ENCODE data around the gene TAF1C. TPM values are rescaled to one million over a fixed set of nuclear protein-coding genes. Genes with fewer than 3 reads are reported as not detected.

The TAF1C gene
- total RNA-seq, 1 donor from 2014 or later, result 64.4 TPM

GRCh38 chr16:84178892-84179611 lies 7.8 kb downstream of the TAF1C start:
- H3K27me3 Mint-ChIP-seq (ENCODE audit: low read depth), result peaks cover 7% of the 10 kb centered on the region
- no peak overlapping the region for H3K27ac Mint-ChIP-seq
- no peaks in the 10 kb centered on the region for H3K9me3 Mint-ChIP-seq
- H3K36me3 Mint-ChIP-seq (ENCODE audit: low read depth), result peaks cover 25% of the 10 kb centered on the region
- DNase-seq (ENCODE audit: low spot score), result no peak
- peaks cover 12% of the 10 kb centered on the region for H3K4me1 Mint-ChIP-seq (ENCODE audit: low read depth)
- intact Hi-C loops (cut with micrococcal nuclease), result no loop called here
- no peak overlapping the region for H3K4me3 Mint-ChIP-seq (ENCODE audit: low read depth)

- Mint-ChIP-seq H3K36me3 (ENCODE audit: low read depth) (peaks cover 20% of the 10 kb centered on the region), H3K9me3 (no peaks in the 10 kb centered on the region), H3K27me3 (ENCODE audit: low read depth) (peaks cover 7% of the 10 kb centered on the region), H3K4me3 (ENCODE audit: low read depth) (no peak overlapping the region), H3K27ac (peak overlapping the region; percentile 43), H3K4me1 (ENCODE audit: low read depth) (peaks cover 12% of the 10 kb centered on the region)
- DNase-seq (ENCODE audit: low spot score), result no peak
- intact Hi-C loops (cut with micrococcal nuclease), result no loop called here
Observed at GRCh38 chr16:84178146-84178765, 8.6 kb downstream of the TAF1C start.

- peaks cover 15% of the 10 kb centered on the region for H3K36me3 Mint-ChIP-seq (ENCODE audit: low read depth)
- DNase-seq (ENCODE audit: low spot score), result no peak
- peak overlapping the region; percentile 43 for H3K27ac Mint-ChIP-seq
- H3K27me3 Mint-ChIP-seq (ENCODE audit: low read depth), result peaks cover 7% of the 10 kb centered on the region
- intact Hi-C loops (cut with micrococcal nuclease), result no loop called here
- no peak overlapping the region for H3K4me3 Mint-ChIP-seq (ENCODE audit: low read depth)
- peaks cover 12% of the 10 kb centered on the region for H3K4me1 Mint-ChIP-seq (ENCODE audit: low read depth)
- H3K9me3 Mint-ChIP-seq, result no peaks in the 10 kb centered on the region
Observed at GRCh38 chr16:84177741-84178073, 9.2 kb downstream of the TAF1C start.

- DNase-seq (ENCODE audit: low spot score), result no peak
- Mint-ChIP-seq H3K36me3 (ENCODE audit: low read depth) (peaks cover 13% of the 10 kb centered on the region), H3K4me1 (ENCODE audit: low read depth) (peaks cover 12% of the 10 kb centered on the region), H3K27ac (no peak overlapping the region), H3K4me3 (ENCODE audit: low read depth) (no peak overlapping the region), H3K27me3 (ENCODE audit: low read depth) (peaks cover 7% of the 10 kb centered on the region), H3K9me3 (no peaks in the 10 kb centered on the region)
- intact Hi-C loops (cut with micrococcal nuclease), result no loop called here
Observed at GRCh38 chr16:84176192-84177053, 10.4 kb downstream of the TAF1C start.

GRCh38 chr16:84175350-84176081 lies 11.3 kb downstream of the TAF1C start:
- Mint-ChIP-seq H3K9me3 (no peaks in the 10 kb centered on the region), H3K4me3 (ENCODE audit: low read depth) (no peak overlapping the region), H3K4me1 (ENCODE audit: low read depth) (peaks cover 12% of the 10 kb centered on the region), H3K27me3 (ENCODE audit: low read depth) (peaks cover 7% of the 10 kb centered on the region), H3K36me3 (ENCODE audit: low read depth) (peaks cover 9% of the 10 kb centered on the region), H3K27ac (no peak overlapping the region)
- intact Hi-C loops (cut with micrococcal nuclease), result loop anchor here (1.0 kb wide), 1 partner anchor 88 kb away; no protein-coding TSS in a partner anchor
- no peak for DNase-seq (ENCODE audit: low spot score)

- intact Hi-C loops (cut with micrococcal nuclease), result no loop called here
- Mint-ChIP-seq H3K4me1 (ENCODE audit: low read depth) (peaks cover 12% of the 10 kb centered on the region), H3K27me3 (ENCODE audit: low read depth) (peaks cover 13% of the 10 kb centered on the region), H3K4me3 (ENCODE audit: low read depth) (no peak overlapping the region), H3K9me3 (no peaks in the 10 kb centered on the region), H3K27ac (no peak overlapping the region), H3K36me3 (ENCODE audit: low read depth) (peaks cover 9% of the 10 kb centered on the region)
- DNase-seq (ENCODE audit: low spot score), result no peak
Observed at GRCh38 chr16:84174396-84174795, 12.5 kb downstream of the TAF1C start.

GRCh38 chr16:84169765-84170310 lies 17.0 kb downstream of the TAF1C start:
- Mint-ChIP-seq H3K4me1 (ENCODE audit: low read depth) (no peaks in the 10 kb centered on the region), H3K27ac (no peak overlapping the region), H3K36me3 (ENCODE audit: low read depth) (no peaks in the 10 kb centered on the region), H3K4me3 (ENCODE audit: low read depth) (no peak overlapping the region), H3K9me3 (no peaks in the 10 kb centered on the region), H3K27me3 (ENCODE audit: low read depth) (peaks cover 21% of the 10 kb centered on the region)
- DNase-seq (ENCODE audit: low spot score), result no peak
- intact Hi-C loops (cut with micrococcal nuclease), result no loop called here

GRCh38 chr16:84166796-84167695 lies 19.8 kb downstream of the TAF1C start:
- H3K36me3 Mint-ChIP-seq (ENCODE audit: low read depth), result no peaks in the 10 kb centered on the region
- no peaks in the 10 kb centered on the region for H3K4me1 Mint-ChIP-seq (ENCODE audit: low read depth)
- peaks cover 34% of the 10 kb centered on the region for H3K27me3 Mint-ChIP-seq (ENCODE audit: low read depth)
- no peak for DNase-seq (ENCODE audit: low spot score)
- no peak overlapping the region for H3K27ac Mint-ChIP-seq
- no peak overlapping the region for H3K4me3 Mint-ChIP-seq (ENCODE audit: low read depth)
- intact Hi-C loops (cut with micrococcal nuclease), result no loop called here
- no peaks in the 10 kb centered on the region for H3K9me3 Mint-ChIP-seq

- H3K27me3 Mint-ChIP-seq (ENCODE audit: low read depth), result peaks cover 39% of the 10 kb centered on the region
- no peaks in the 10 kb centered on the region for H3K4me1 Mint-ChIP-seq (ENCODE audit: low read depth)
- intact Hi-C loops (cut with micrococcal nuclease), result no loop called here
- H3K36me3 Mint-ChIP-seq (ENCODE audit: low read depth), result no peaks in the 10 kb centered on the region
- no peaks in the 10 kb centered on the region for H3K9me3 Mint-ChIP-seq
- no peak overlapping the region for H3K4me3 Mint-ChIP-seq (ENCODE audit: low read depth)
- no peak for DNase-seq (ENCODE audit: low spot score)
- H3K27ac Mint-ChIP-seq, result no peak overlapping the region
Observed at GRCh38 chr16:84165746-84166145, 21.1 kb downstream of the TAF1C start.

- no peak for DNase-seq (ENCODE audit: low spot score)
- H3K27me3 Mint-ChIP-seq (ENCODE audit: low read depth), result peaks cover 54% of the 10 kb centered on the region
- no peak overlapping the region for H3K27ac Mint-ChIP-seq
- no peaks in the 10 kb centered on the region for H3K36me3 Mint-ChIP-seq (ENCODE audit: low read depth)
- no peaks in the 10 kb centered on the region for H3K9me3 Mint-ChIP-seq
- intact Hi-C loops (cut with micrococcal nuclease), result no loop called here
- H3K4me1 Mint-ChIP-seq (ENCODE audit: low read depth), result no peaks in the 10 kb centered on the region
- H3K4me3 Mint-ChIP-seq (ENCODE audit: low read depth), result no peak overlapping the region
Observed at GRCh38 chr16:84161801-84162200, 25.1 kb downstream of the TAF1C start.

GRCh38 chr16:84161037-84161436 lies 25.8 kb downstream of the TAF1C start:
- no peaks in the 10 kb centered on the region for H3K36me3 Mint-ChIP-seq (ENCODE audit: low read depth)
- peaks cover 3% of the 10 kb centered on the region for H3K4me1 Mint-ChIP-seq (ENCODE audit: low read depth)
- peaks cover 56% of the 10 kb centered on the region for H3K27me3 Mint-ChIP-seq (ENCODE audit: low read depth)
- DNase-seq (ENCODE audit: low spot score), result no peak
- H3K9me3 Mint-ChIP-seq, result no peaks in the 10 kb centered on the region
- intact Hi-C loops (cut with micrococcal nuclease), result no loop called here
- H3K27ac Mint-ChIP-seq, result no peak overlapping the region
- H3K4me3 Mint-ChIP-seq (ENCODE audit: low read depth), result no peak overlapping the region
